Trophoblast cell (in vitro differentiated cells and primary cell): Measurements from ENCODE around the gene SPRED1.

Experiments
- DNase-seq, 2 donors: peaks; one replicate each; pipeline ENCODE4 v3.0.0-alpha.2; 2016
- H2AFZ ChIP-seq: 2 replicates; pipeline ENCODE4 v1.6.1; 2013; ENCODE audit warnings: low read length, moderate library complexity, mild to moderate bottlenecking; ENCODE audit not compliant: insufficient read depth, poor library complexity
- H2AK5ac ChIP-seq: 2 replicates; pipeline ENCODE4 v1.6.1; 2013; ENCODE audit warnings: mild to moderate bottlenecking, low read length
- H2BK120ac ChIP-seq: 2 replicates; pipeline ENCODE4 v1.6.1; 2013; ENCODE audit warnings: low read length, mild to moderate bottlenecking, moderate library complexity; ENCODE audit not compliant: insufficient read depth, poor library complexity
- H2BK12ac ChIP-seq: 2 replicates; pipeline ENCODE4 v1.6.1; 2013; ENCODE audit warnings: mild to moderate bottlenecking, low read length, moderate library complexity
- H2BK5ac ChIP-seq: 2 replicates; pipeline ENCODE4 v1.6.1; 2013; ENCODE audit warnings: low read length, low read depth, moderate library complexity, mild to moderate bottlenecking; ENCODE audit not compliant: poor library complexity
- H3K14ac ChIP-seq: 2 replicates; pipeline ENCODE4 v1.6.1; 2013; ENCODE audit warnings: mild to moderate bottlenecking, low read length
- H3K18ac ChIP-seq: 2 replicates; pipeline ENCODE4 v1.6.1; 2013; ENCODE audit warnings: mild to moderate bottlenecking, low read length
- H3K23ac ChIP-seq: 2 replicates; pipeline ENCODE4 v1.6.1; 2013; ENCODE audit warnings: low read length
- H3K27ac ChIP-seq: 2 replicates; pipeline ENCODE4 v1.5.1; 2013; ENCODE audit warnings: low read depth, mild to moderate bottlenecking, inconsistent platforms, low read length, moderate library complexity
- H3K27me3 ChIP-seq: 2 replicates; pipeline ENCODE4 v1.6.1; 2013; ENCODE audit warnings: inconsistent platforms, mild to moderate bottlenecking, low read length, moderate library complexity; ENCODE audit not compliant: insufficient read depth
- H3K36me3 ChIP-seq, 2 experiments: 1 replicate in 1 of 2; 2 replicates in 1 of 2; pipeline ENCODE4 v1.6.1; 2013; ENCODE audit warnings: low read length in 2 of 2, mild to moderate bottlenecking in 2 of 2, moderate library complexity in 1 of 2; ENCODE audit not compliant: insufficient read depth in 2 of 2, control insufficient read depth in 1 of 2
- H3K4ac ChIP-seq: 2 replicates; pipeline ENCODE4 v1.6.1; 2013; ENCODE audit warnings: low read depth, mild to moderate bottlenecking, low read length, moderate library complexity
- H3K4me1 ChIP-seq, 2 experiments: 1 replicate in 1 of 2; 2 replicates in 1 of 2; pipeline ENCODE4 v1.6.1; 2013; ENCODE audit warnings: low read length in 2 of 2, mild to moderate bottlenecking in 2 of 2, moderate library complexity in 1 of 2; ENCODE audit not compliant: insufficient read depth in 2 of 2, control insufficient read depth in 1 of 2
- H3K4me2 ChIP-seq: 2 replicates; pipeline ENCODE4 v1.6.1; 2013; ENCODE audit warnings: inconsistent platforms, mild to moderate bottlenecking, low read length, moderate library complexity
- H3K4me3 ChIP-seq: 2 replicates; pipeline ENCODE4 v1.5.1; 2013; ENCODE audit warnings: mild to moderate bottlenecking, low read depth, low read length, inconsistent platforms
- H3K79me1 ChIP-seq: one replicate; pipeline ENCODE4 v1.6.1; 2013; ENCODE audit warnings: low read length
- H3K79me2 ChIP-seq: 2 replicates; pipeline ENCODE4 v1.6.1; 2013; ENCODE audit warnings: low read length, mild to moderate bottlenecking; ENCODE audit not compliant: control insufficient read depth, insufficient read depth, poor library complexity
- H3K9ac ChIP-seq: 2 replicates; pipeline ENCODE4 v1.6.1; 2013; ENCODE audit warnings: mild to moderate bottlenecking, low read length
- H3K9me3 ChIP-seq: 2 replicates; pipeline ENCODE4 v1.6.1; 2013; ENCODE audit warnings: low read depth, mild to moderate bottlenecking, control low read depth, inconsistent platforms, low read length; ENCODE audit not compliant: insufficient read depth
- H4K12ac ChIP-seq: 2 replicates; pipeline ENCODE4 v1.6.1; 2013; ENCODE audit warnings: low read depth, mild to moderate bottlenecking, low read length, moderate library complexity
- H4K8ac ChIP-seq: 2 replicates; pipeline ENCODE4 v1.6.1; 2013; ENCODE audit warnings: low read depth, mild to moderate bottlenecking, low read length, moderate library complexity
- H4K91ac ChIP-seq: one replicate; pipeline ENCODE4 v1.6.1; 2013; ENCODE audit warnings: low read depth, mild to moderate bottlenecking, low read length, moderate library complexity
- WGBS: extraction: QIAGEN DNeasy Blood & Tissue Kit; methylation state at CpG from one replicate; pipeline ENCODE4 v1.1.7; 2013; ENCODE audit warnings: missing lambda C conversion rate; ENCODE audit not compliant: insufficient read length, insufficient coverage; ENCODE audit errors: extremely low coverage; 5-methylcytosine and 5-hydroxymethylcytosine counted together

SPRED1 gene

DNA sequence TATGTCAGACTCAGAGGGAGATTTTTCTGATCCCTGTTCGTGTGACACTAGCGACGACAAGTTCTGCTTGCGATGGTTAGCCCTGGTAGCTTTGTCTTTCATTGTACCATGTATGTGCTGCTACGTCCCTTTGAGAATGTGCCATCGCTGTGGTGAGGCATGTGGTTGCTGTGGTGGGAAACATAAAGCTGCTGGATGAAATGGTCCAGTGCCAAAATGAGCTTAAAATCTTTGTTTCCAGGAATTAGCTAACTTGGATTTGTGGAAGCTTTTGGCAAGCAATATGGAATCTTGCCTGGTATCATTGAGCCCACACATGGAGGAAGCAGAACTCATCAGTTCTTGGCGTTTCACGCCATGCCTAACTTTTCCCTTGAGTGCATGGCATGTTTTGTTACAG is 98.8 kb downstream of the SPRED1 start:
- Histone ChIP-seq H3K4ac (no peak overlapping the region), H2AFZ (no peak overlapping the region), H3K9ac (no peak overlapping the region), H3K27ac (no peak overlapping the region), H4K8ac (no peak overlapping the region), H2BK5ac (no peak overlapping the region), H3K14ac (no peak overlapping the region), H3K18ac (no peak overlapping the region), H4K91ac (no peak overlapping the region), H3K79me1 (no peaks in the 10 kb centered on the region), H3K9me3 (no peaks in the 10 kb centered on the region), H4K12ac (no peak overlapping the region), H3K27me3 (no peaks in the 10 kb centered on the region), H3K23ac (no peak overlapping the region), H3K4me2 (no peak overlapping the region), H2BK120ac (no peak overlapping the region), H2AK5ac (no peak overlapping the region), H2BK12ac (no peak overlapping the region), H3K79me2 (no peaks in the 10 kb centered on the region), H3K4me3 (no peak overlapping the region), H3K36me3 (peaks cover 0 to 6% of the 10 kb centered on the region in 2 experiments), H3K4me1 (no peaks in the 10 kb centered on the region)
- WGBS = no CpG with 5 or more reads among the region's 8 CpGs
- no peak for DNase-seq

DNA sequence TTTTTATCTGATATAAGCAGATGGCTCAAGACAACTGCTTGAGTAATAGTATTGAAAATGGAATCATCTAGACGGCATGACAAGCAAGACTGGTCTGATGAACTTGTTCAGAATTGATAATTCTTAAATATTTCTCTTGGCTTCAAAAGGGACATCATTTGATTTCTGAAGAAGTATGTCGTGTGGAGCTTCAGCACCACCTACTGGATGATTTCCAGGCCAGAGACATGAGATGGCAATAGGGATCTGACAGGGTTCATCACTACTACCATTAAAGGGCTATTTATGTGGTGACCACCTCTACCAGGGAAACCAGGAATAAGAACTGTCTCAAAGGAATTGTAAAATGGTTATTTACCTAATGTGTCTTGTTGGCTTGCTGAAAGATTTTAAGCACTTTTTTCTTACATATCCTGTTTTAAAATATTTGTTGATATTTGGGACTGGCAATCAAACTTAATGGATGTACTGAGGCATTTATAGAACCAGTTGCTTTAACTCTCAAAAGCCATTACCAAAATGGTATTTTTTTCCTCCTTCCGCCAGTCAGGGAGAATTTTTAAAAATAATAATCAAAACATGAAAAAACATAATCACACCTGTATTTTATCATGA is 101.8 kb downstream of the SPRED1 start:
- Histone ChIP-seq H2AK5ac (no peak overlapping the region), H3K23ac (no peak overlapping the region), H3K79me2 (no peaks in the 10 kb centered on the region), H2AFZ (no peak overlapping the region), H3K18ac (no peak overlapping the region), H3K14ac (no peak overlapping the region), H4K12ac (no peak overlapping the region), H3K27me3 (no peaks in the 10 kb centered on the region), H4K8ac (no peak overlapping the region), H3K9ac (no peak overlapping the region), H3K4me2 (no peak overlapping the region), H4K91ac (no peak overlapping the region), H2BK5ac (no peak overlapping the region), H3K4ac (no peak overlapping the region), H2BK120ac (no peak overlapping the region), H2BK12ac (no peak overlapping the region), H3K79me1 (no peaks in the 10 kb centered on the region), H3K4me1 (no peaks in the 10 kb centered on the region), H3K4me3 (no peak overlapping the region), H3K36me3 (peaks cover 0 to 6% of the 10 kb centered on the region in 2 experiments), H3K27ac (no peak overlapping the region), H3K9me3 (no peaks in the 10 kb centered on the region)
- peak; percentile 64 to 86 for DNase-seq
- WGBS = no CpG with 5 or more reads among the region's 3 CpGs

DNA sequence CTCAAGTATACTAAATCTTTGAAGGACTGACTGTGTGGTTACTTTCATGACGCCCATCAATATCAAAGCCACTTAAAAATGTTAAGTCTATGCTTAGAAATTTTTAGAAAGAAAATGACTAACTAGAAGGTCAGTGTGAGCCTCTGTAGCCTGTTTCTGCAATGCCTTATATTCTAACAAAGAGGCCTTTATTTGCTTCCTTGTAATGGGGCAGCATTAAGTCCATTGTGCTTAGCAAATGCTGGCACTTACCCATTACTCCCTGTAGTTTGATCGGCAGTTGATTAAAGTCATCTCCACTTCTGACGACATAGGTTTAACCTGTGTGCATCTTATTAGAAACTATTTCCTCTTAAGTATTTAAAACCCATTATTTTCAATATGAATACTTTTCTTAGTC is 109.7 kb downstream of the SPRED1 start:
- no peak overlapping the region for H4K91ac ChIP-seq
- no peak overlapping the region for H3K23ac ChIP-seq
- H3K9me3 ChIP-seq = no peaks in the 10 kb centered on the region
- H2AK5ac ChIP-seq = no peak overlapping the region
- no peak overlapping the region for H3K14ac ChIP-seq
- no peaks in the 10 kb centered on the region for H3K79me2 ChIP-seq
- no peak for DNase-seq
- no peaks in the 10 kb centered on the region for H3K27me3 ChIP-seq
- H4K8ac ChIP-seq = no peak overlapping the region
- H2AFZ ChIP-seq = no peak overlapping the region
- no peaks in the 10 kb centered on the region for H3K36me3 ChIP-seq
- H3K4me2 ChIP-seq = no peak overlapping the region
- no peak overlapping the region for H4K12ac ChIP-seq
- no peak overlapping the region for H2BK5ac ChIP-seq
- H3K18ac ChIP-seq = no peak overlapping the region
- H3K79me1 ChIP-seq = no peaks in the 10 kb centered on the region
- no peak overlapping the region for H2BK12ac ChIP-seq
- no peak overlapping the region for H2BK120ac ChIP-seq
- no peak overlapping the region for H3K27ac ChIP-seq
- no peak overlapping the region for H3K4me3 ChIP-seq
- no peak overlapping the region for H3K4ac ChIP-seq
- WGBS = no CpG with 5 or more reads among the region's 3 CpGs
- no peaks in the 10 kb centered on the region for H3K4me1 ChIP-seq
- H3K9ac ChIP-seq = no peak overlapping the region

DNA sequence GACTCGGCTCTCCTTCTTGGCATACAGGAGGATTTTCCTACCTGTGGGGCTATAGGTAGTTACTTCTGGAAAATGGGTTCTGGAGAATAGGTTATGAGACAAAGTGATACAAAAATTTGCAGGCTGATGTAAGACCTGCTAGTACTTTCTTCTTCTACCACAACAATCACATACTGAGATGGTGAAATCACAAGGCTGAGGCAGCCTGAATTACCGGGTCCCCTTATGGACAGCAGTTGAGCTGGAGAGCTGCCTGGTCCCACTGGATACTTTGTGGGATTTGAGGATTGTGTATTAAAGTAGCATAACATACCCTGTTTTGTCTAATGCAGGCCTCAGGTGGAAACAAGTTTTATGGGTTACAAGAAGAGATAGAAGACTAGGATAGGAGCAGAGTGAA is 114.8 kb downstream of the SPRED1 start:
- Histone ChIP-seq H4K91ac (no peak overlapping the region), H3K18ac (no peak overlapping the region), H2BK12ac (no peak overlapping the region), H3K79me1 (no peaks in the 10 kb centered on the region), H2BK5ac (no peak overlapping the region), H3K4ac (no peak overlapping the region), H3K23ac (no peak overlapping the region), H2BK120ac (no peak overlapping the region), H3K4me3 (no peak overlapping the region), H3K4me1 (no peaks in the 10 kb centered on the region), H3K36me3 (no peaks in the 10 kb centered on the region), H2AFZ (no peak overlapping the region), H3K79me2 (no peaks in the 10 kb centered on the region), H3K4me2 (no peak overlapping the region), H3K27me3 (no peaks in the 10 kb centered on the region), H3K14ac (no peak overlapping the region), H2AK5ac (no peak overlapping the region), H4K12ac (no peak overlapping the region), H3K27ac (no peak overlapping the region), H3K9me3 (no peaks in the 10 kb centered on the region), H4K8ac (no peak overlapping the region), H3K9ac (no peak overlapping the region)
- no peak for DNase-seq
- no CpG with 5 or more reads among the region's 2 CpGs for WGBS
